Neural cell (in vitro differentiated cells): ENCODE results near the gene PPIL6. TPM values are rescaled to one million over a fixed set of nuclear protein-coding genes. Genes with fewer than 3 reads are reported as not detected.

Experiments used
- H2AFZ ChIP-seq: fragments of 200-600, 300-800 bp; sonication (generic), shearing (Covaris generic); 2 replicates; pipeline ENCODE4 v1.6.0; 2014; ENCODE audit warnings: low read depth, mild to moderate bottlenecking, antibody characterized with exemption, low read length, moderate library complexity
- H3F3A ChIP-seq: fragments of 200-600 bp; shearing (Covaris generic); 2 replicates; pipeline ENCODE4 v1.6.1; 2016; ENCODE audit warnings: mild to moderate bottlenecking, moderate library complexity, mixed read lengths, antibody characterized with exemption, low read length; ENCODE audit not compliant: insufficient read depth, poor library complexity, severe bottlenecking
- H3K27ac ChIP-seq: fragments of 200-600, 300-800 bp; sonication (generic), shearing (Covaris generic); 2 replicates; pipeline ENCODE4 v1.5.1; 2014; ENCODE audit warnings: mild to moderate bottlenecking, low read length, moderate library complexity
- H3K27me3 ChIP-seq: fragments of 300-800, 200-600 bp; sonication (generic), shearing (Covaris generic); 2 replicates; pipeline ENCODE4 v1.6.0; 2014; ENCODE audit warnings: mild to moderate bottlenecking, low read depth, low read length, moderate library complexity; ENCODE audit not compliant: insufficient read depth
- H3K36me3 ChIP-seq: fragments of 300-800, 200-600 bp; sonication (generic), shearing (Covaris generic); 2 replicates; pipeline ENCODE4 v1.5.1; 2014; ENCODE audit warnings: mild to moderate bottlenecking, antibody characterized with exemption, low read length, moderate library complexity; ENCODE audit not compliant: insufficient read depth
- H3K4me2 ChIP-seq: fragments of 300-800, 200-600 bp; sonication (generic), shearing (Covaris generic); 2 replicates; pipeline ENCODE4 v1.6.0; 2014; ENCODE audit warnings: mild to moderate bottlenecking, low read length
- H3K4me3 ChIP-seq: fragments of 300-800, 200-600 bp; sonication (generic), shearing (Covaris generic); 2 replicates; pipeline ENCODE4 v1.5.1; 2014; ENCODE audit warnings: mild to moderate bottlenecking, low read length, moderate library complexity
- H3K79me2 ChIP-seq: fragments of 200-600 bp; shearing (Covaris generic); replicated peaks from 2 replicates; pipeline ENCODE4 v1.6.0; 2014; ENCODE audit warnings: mild to moderate bottlenecking, low read length, moderate library complexity; ENCODE audit not compliant: insufficient read depth
- H3K9ac ChIP-seq: fragments of 300-800, 200-600 bp; sonication (generic), shearing (Covaris generic); 2 replicates; pipeline ENCODE4 v1.6.1; 2016; ENCODE audit warnings: mild to moderate bottlenecking, low read length, mixed read lengths
- H3K9me2 ChIP-seq: fragments of 200-600 bp; shearing (Covaris generic); 2 replicates; pipeline ENCODE4 v1.6.1; 2016; ENCODE audit warnings: mild to moderate bottlenecking, low read length, mixed read lengths; ENCODE audit not compliant: insufficient read depth
- H3K9me3 ChIP-seq: fragments of 200-600, 300-800 bp; sonication (generic), shearing (Covaris generic); 2 replicates; pipeline ENCODE4 v1.6.1; 2016; ENCODE audit warnings: mild to moderate bottlenecking, mixed run types, low read length, moderate library complexity, mixed read lengths
- H4K20me1 ChIP-seq: fragments of 200-600 bp; shearing (Covaris generic); 2 replicates; pipeline ENCODE4 v1.6.1; 2016; ENCODE audit warnings: mild to moderate bottlenecking, mixed run types; ENCODE audit not compliant: insufficient read depth
- CTCF ChIP-seq: fragments of 450-650 bp; IDR thresholded peaks from 2 replicates; pipeline ENCODE4 v1.5.1; 2014; ENCODE audit warnings: antibody characterized with exemption, mild to moderate bottlenecking, moderate library complexity; ENCODE audit not compliant: poor library complexity, severe bottlenecking
- EP300 ChIP-seq: fragments of 450-650 bp; conservative IDR thresholded peaks from 2 replicates; pipeline ENCODE4 v1.6.1; 2014; ENCODE audit warnings: antibody characterized with exemption, mild to moderate bottlenecking, moderate library complexity; ENCODE audit not compliant: poor library complexity, severe bottlenecking
- EZH2 ChIP-seq: fragments of 200-600, 300-800 bp; shearing (Covaris generic), sonication (generic); IDR thresholded peaks from 2 replicates; pipeline ENCODE4 v1.6.1; 2014; ENCODE audit warnings: antibody characterized with exemption, low read length, borderline replicate concordance, mild to moderate bottlenecking; ENCODE audit not compliant: insufficient read depth, poor library complexity, severe bottlenecking
- MXI1 ChIP-seq: fragments of 450-650 bp; conservative IDR thresholded peaks from 2 replicates; pipeline ENCODE4 v1.6.1; 2014; ENCODE audit warnings: antibody characterized with exemption, mild to moderate bottlenecking; ENCODE audit not compliant: poor library complexity, severe bottlenecking
- POLR2AphosphoS5 ChIP-seq: IDR thresholded peaks from 2 replicates; pipeline ENCODE4 v1.6.1; 2012
- RAD21 ChIP-seq: fragments of 450-650 bp; conservative IDR thresholded peaks from 2 replicates; pipeline ENCODE4 v1.6.1; 2014; ENCODE audit warnings: antibody characterized with exemption, mild to moderate bottlenecking, moderate library complexity
- REST ChIP-seq: IDR thresholded peaks from 2 replicates; pipeline ENCODE4 v1.6.1; 2012; ENCODE audit warnings: borderline replicate concordance
- SMC3 ChIP-seq: fragments of 450-650 bp; conservative IDR thresholded peaks from 2 replicates; pipeline ENCODE4 v1.6.1; 2014; ENCODE audit warnings: antibody characterized with exemption, mild to moderate bottlenecking, moderate library complexity; ENCODE audit not compliant: poor library complexity
- TAF1 ChIP-seq: IDR thresholded peaks from 2 replicates; pipeline ENCODE4 v1.6.1; 2012; ENCODE audit warnings: low read depth
- polyA minus RNA-seq: library from RNA; depleted of rRNA, polyadenylated mRNA; stranded (reverse); fragments of >200 nt; gene quantifications from 2 replicates; pipeline ENCODE4 v1.2.3, GENCODE V29; 2014
- polyA plus RNA-seq: library from polyadenylated mRNA; depleted of rRNA; stranded (reverse); fragments of >200 nt; gene quantifications from 2 replicates; pipeline ENCODE4 v1.2.3, GENCODE V29; 2014

PPIL6 gene
- 2.5 and 11.8 TPM in 2 replicates for polyA plus RNA-seq
- 10.7 and 13.2 TPM in 2 replicates for polyA minus RNA-seq

DNA sequence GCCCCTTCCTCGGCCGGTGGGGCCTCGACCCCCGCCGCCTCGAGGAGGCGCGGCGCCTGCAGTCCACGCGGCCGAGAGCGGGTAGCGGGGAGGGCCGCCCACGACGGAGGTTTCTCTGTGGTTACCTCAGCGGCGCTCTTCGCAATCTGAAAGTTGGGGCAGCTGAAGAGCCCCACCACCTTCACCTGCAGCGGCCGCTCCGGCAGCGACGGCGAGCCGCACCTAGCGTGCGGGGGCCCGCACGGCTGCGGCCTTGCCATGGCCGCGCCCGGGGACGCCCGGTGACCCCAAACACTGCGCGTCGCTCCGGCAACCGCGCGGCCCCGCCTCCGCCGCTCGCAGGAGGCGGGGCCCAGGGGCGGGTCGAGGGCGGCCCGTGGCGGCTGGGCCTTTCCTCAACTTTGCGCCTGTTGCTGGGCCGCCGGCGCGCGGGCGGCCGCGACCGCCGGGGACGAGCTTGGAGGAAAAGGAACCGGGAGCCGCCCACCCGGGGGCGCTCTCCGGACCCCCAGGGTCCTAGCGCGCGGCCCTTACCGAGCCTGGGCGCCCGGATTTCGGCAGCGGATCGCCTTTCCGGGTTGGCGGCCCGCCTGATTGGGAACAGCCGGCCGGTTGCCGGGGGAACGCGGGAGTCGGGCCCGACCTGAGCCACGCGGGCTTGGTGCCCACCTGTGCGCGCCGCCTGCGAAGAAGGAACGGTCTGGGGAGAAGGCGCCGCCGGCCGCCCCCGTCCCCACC, at the start of gene PPIL6, which contains the start of gene SMPD2:
Gene PPIL6, minus strand, starts transcription at position 298 of the 738 bp plus-strand sequence. Its CDS starts 38 bp downstream, at position 260.
Gene SMPD2, plus strand, starts transcription at position 394 of the 738 bp plus-strand sequence. CDS start 398 bp downstream, outside the sequence.
- H3K9me3 ChIP-seq = no peaks in the 10 kb centered on the region
- H4K20me1 ChIP-seq = no peaks in the 10 kb centered on the region
- no peaks in the 10 kb centered on the region for H3K27me3 ChIP-seq
- H2AFZ ChIP-seq = peak within 1 kb of the TSS; percentile 36
- H3K9me2 ChIP-seq = no peaks in the 10 kb centered on the region
- H3K27ac ChIP-seq = no peak within 1 kb of the TSS
- H3K4me2 ChIP-seq = peak within 1 kb of the TSS; percentile 66
- peak within 1 kb of the TSS; percentile 73 for H3K9ac ChIP-seq
- H3K79me2 ChIP-seq = no peaks in the 10 kb centered on the region
- peak; percentile 29 for TF ChIP-seq CTCF
- no peak for TF ChIP-seq TAF1
- TF ChIP-seq SMC3 = no peak
- TF ChIP-seq MXI1 = peak; percentile 89
- TF ChIP-seq REST = no peak
- TF ChIP-seq POLR2AphosphoS5 = no peak
- TF ChIP-seq EZH2 = no peak
- peak; percentile 49 for TF ChIP-seq EP300
- TF ChIP-seq RAD21 = peak; percentile 17
- H3K36me3 ChIP-seq = no peaks in the 10 kb centered on the region
- no peaks in the 10 kb centered on the region for H3F3A ChIP-seq
- H3K4me3 ChIP-seq = peak within 1 kb of the TSS; percentile 96

- TF ChIP-seq RAD21 (no peak), EP300 (no peak), EZH2 (no peak)
- Histone ChIP-seq H3K36me3 (no peaks in the 10 kb centered on the region), H3K9me2 (no peaks in the 10 kb centered on the region), H4K20me1 (no peaks in the 10 kb centered on the region), H3K9ac (no peak overlapping the region), H2AFZ (no peak overlapping the region), H3K9me3 (no peaks in the 10 kb centered on the region), H3K27ac (no peak overlapping the region), H3K79me2 (no peaks in the 10 kb centered on the region), H3K4me2 (no peak overlapping the region), H3K27me3 (no peaks in the 10 kb centered on the region), H3F3A (no peaks in the 10 kb centered on the region), H3K4me3 (no peak overlapping the region)
Observed at GRCh38 chr6:109488001-109488400, 47.6 kb upstream of the PPIL6 start.
